Fibroblast of lung (primary cell): ENCODE data around the gene PDZD2.

Experiments
- EZH2 ChIP-seq: IDR thresholded peaks from 2 replicates; pipeline ENCODE4 v1.5.1; 2012; ENCODE audit warnings: low read length, control low read depth, mild to moderate bottlenecking; ENCODE audit errors: missing control alignments
- TF ChIP-seq, protein P1 (sequence below), 2 donors: IDR thresholded peaks in 1 of 2; conservative IDR thresholded peaks in 1 of 2; 1 replicate in 1 of 2; 2 replicates in 1 of 2; pipeline ENCODE4 v1.5.1; 2011 to 2012; ENCODE audit warnings: low read length in 2 of 2, control low read depth in 1 of 2, inconsistent platforms in 1 of 2, low read depth in 1 of 2, mild to moderate bottlenecking in 1 of 2

DNA sequence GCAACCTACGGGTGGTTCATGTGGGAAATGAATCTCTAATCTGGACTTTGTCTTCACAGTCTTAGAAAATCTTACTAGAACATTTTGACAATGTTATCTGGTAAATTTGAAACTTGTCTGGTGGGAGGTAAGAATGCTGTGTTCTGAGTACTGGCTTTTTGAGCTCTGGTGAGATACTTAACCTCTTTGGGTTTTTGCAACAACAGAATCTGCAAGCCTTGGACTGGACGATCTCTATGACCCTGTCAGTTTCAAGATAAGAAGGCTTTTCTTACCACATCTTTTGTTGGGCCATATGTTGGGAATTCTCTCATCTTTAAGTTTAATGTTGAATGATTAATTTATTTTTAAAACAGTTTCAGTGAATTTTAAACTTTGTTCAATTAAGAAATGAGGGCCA lies 422.3 kb downstream of the PDZD2 start:
- no peak for TF ChIP-seq EZH2
- TF ChIP-seq, protein P1, sequence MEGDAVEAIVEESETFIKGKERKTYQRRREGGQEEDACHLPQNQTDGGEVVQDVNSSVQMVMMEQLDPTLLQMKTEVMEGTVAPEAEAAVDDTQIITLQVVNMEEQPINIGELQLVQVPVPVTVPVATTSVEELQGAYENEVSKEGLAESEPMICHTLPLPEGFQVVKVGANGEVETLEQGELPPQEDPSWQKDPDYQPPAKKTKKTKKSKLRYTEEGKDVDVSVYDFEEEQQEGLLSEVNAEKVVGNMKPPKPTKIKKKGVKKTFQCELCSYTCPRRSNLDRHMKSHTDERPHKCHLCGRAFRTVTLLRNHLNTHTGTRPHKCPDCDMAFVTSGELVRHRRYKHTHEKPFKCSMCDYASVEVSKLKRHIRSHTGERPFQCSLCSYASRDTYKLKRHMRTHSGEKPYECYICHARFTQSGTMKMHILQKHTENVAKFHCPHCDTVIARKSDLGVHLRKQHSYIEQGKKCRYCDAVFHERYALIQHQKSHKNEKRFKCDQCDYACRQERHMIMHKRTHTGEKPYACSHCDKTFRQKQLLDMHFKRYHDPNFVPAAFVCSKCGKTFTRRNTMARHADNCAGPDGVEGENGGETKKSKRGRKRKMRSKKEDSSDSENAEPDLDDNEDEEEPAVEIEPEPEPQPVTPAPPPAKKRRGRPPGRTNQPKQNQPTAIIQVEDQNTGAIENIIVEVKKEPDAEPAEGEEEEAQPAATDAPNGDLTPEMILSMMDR (conservative IDR thresholded peaks at IDR 0.05 in 1 of 2, IDR thresholded peaks at IDR 0.05 in 1 of 2; ENCODE audit: low read depth in 1 of 2, low read length in 2 of 2) = no peak
